HepG2 (cell line): ENCODE results near the gene RRAS2.

Experiments
- MXD3 ChIP-seq: IDR thresholded peaks from 2 replicates; pipeline ENCODE4 v1.6.1; 2016; ENCODE audit warnings: mild to moderate bottlenecking, missing biosample characterization, missing genetic modification reagents
- NBN ChIP-seq: fragments of 450-650 bp; conservative IDR thresholded peaks from 2 replicates; pipeline ENCODE4 v1.6.1; 2017
- NFYB ChIP-seq: sonication (generic); formaldehyde crosslinking; IDR thresholded peaks from 2 replicates; pipeline ENCODE4 v1.4.0; 2020; ENCODE audit warnings: missing genetic modification reagents
- POLR2AphosphoS5 ChIP-seq: IDR thresholded peaks from 2 replicates; pipeline ENCODE4 v1.6.1; 2012; ENCODE audit warnings: low read depth, low read length
- TBP ChIP-seq: sonication (generic); formaldehyde crosslinking; IDR thresholded peaks from 2 replicates; pipeline ENCODE4 v1.5.0; 2020; ENCODE audit warnings: missing genetic modification reagents
- ZNF747 ChIP-seq: sonication (generic); formaldehyde crosslinking; IDR thresholded peaks from 2 replicates; pipeline ENCODE4 v1.8.1; 2023; ENCODE audit warnings: missing genetic modification reagents, mild to moderate bottlenecking, borderline replicate concordance

- TF ChIP-seq TBP (CRISPR knock-in tag) = no peak
- no peak for TF ChIP-seq POLR2AphosphoS5
- no peak for TF ChIP-seq ZNF747
- TF ChIP-seq NFYB (CRISPR knock-in tag) = no peak
- no peak for TF ChIP-seq NBN
- no peak for TF ChIP-seq MXD3
These were observed 114.1 kb downstream of the RRAS2 start for GRCh38 chr11:14244926-14245325.
